ENCODE measurements around the gene RASA3.

RASA3 gene

DNA sequence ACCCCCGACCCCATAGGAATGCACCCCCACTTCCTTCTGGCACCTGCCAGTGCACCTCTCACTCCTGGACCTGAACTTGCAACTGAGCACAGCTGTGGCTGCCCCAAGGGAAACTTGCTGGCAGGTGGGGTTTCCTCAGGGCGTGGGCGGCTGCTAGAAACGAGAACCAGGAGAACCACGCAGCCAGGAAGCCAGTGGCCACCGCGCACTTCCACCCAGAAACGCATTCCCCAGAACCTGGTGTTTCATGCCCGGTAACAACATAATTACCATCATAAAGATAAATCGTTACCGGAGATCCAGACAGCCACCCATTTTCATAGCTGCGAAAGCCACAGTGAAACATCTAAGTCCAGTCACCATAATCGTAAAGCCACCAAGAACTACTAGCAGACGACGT, 83.4 kb downstream of the RASA3 start:
- DNase-seq: peak; percentile 71 to 76

- no peak for DNase-seq
These were observed 84.0 kb downstream of the RASA3 start for GRCh38 chr13:114048443-114048842.

DNA sequence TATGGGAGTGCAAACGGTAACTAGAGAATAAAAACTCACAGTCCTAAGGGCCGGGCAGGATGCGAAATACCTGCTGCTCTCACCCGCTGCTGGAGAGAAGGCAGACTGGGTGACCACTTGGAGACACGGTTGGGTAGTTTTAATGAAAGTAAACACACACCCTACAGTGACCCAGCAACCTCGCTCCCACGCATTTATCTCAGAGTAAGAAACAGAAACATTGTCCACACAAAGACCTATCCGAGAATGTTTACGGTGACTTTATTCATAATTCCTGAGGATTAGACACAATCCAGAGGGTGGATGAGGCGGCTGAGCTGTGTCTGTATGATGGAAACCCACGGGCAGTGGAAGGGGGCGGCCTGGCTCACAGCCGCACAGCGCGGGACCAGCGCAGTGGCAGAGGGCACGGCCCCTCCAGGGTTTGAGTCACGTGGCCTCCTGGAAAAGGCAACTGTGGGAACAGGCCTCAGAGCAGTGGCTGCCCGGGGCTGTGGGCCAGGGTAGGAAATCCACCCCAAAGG, 85.0 kb downstream of the RASA3 start:
- no peak for DNase-seq

GRCh38 chr13:114046431-114046975, 85.9 kb downstream of the RASA3 start:
- DNase-seq: no peak

- DNase-seq: no peak
These were observed 87.2 kb downstream of the RASA3 start for GRCh38 chr13:114045113-114045735.

GRCh38 chr13:114044486-114044885, 87.9 kb downstream of the RASA3 start:
- DNase-seq: no peak

DNA sequence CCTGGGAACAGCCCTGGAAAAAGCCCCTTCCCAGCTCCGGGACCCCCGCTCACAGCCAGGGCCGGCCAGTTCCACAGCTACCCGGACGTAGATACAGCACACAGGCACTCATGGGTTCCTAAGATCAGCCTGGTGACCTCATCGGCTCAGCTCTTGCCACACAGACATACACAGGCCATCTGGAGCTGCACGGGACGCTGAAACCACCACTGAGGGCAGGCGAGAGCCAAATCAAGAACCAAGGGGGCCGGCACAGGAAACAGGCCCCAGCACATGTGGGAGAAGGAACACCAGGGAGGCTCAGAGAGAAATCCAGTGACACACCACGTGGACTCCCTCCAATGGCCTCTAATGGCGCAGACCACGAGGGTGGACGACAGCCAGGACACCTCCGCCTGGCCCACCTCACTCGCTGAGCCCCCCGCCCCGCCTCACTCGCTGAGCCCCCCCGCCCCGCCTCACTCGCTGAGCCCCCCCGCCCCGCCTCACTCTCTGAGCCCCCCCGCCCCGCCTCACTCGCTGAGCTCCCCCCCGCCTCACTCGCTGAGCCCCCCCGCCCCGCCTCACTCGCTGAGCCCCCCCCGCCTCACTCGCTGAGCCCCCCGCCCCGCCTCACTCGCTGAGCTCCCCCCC, 88.9 kb downstream of the RASA3 start:
- DNase-seq: no peak

- DNase-seq: no peak
These were observed 90.2 kb downstream of the RASA3 start for GRCh38 chr13:114042066-114042815.

DNA sequence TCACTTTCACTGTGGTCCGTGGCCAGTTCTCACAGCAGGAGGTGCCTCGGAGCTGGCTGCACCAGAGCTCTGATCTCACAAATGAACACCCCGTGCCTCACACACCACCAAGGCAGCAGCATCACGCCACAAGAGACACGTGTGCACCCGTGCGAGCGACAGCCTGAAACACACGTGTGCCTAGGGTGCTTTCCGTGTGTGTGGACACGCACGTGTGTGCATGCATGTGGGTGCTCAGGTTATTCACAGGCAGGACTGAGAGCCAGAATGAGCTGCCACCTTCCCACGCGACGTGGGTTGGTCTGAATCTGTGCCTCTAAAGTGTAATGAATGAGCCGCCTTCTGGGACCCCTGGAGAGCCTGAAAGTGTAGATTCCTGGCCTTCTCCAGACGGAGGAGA, 90.9 kb downstream of the RASA3 start:
- no peak for DNase-seq

- DNase-seq: no peak
These were observed 92.8 kb downstream of the RASA3 start for GRCh38 chr13:114039471-114040141.

DNA sequence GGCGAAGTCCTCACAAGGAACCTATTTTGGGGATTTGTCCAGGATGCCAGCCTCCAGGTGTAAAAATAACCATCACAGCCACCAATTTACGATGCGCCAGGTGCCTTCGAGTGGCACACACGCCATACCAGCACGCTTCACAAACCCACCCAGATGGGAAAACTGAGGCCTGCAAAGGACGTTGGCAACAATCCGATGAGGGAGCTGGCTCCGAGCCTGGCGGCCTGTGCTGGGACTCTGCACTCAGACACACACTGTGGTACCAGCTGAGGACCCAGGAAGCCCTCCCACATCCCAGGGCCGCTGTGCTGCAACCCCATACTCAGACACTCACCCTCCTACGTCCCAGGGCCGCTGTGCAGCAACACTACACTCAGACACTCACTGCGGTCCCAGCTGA, 93.5 kb downstream of the RASA3 start:
- DNase-seq: no peak

GRCh38 chr13:114038211-114038613, 94.2 kb downstream of the RASA3 start:
- DNase-seq: no peak

DNA sequence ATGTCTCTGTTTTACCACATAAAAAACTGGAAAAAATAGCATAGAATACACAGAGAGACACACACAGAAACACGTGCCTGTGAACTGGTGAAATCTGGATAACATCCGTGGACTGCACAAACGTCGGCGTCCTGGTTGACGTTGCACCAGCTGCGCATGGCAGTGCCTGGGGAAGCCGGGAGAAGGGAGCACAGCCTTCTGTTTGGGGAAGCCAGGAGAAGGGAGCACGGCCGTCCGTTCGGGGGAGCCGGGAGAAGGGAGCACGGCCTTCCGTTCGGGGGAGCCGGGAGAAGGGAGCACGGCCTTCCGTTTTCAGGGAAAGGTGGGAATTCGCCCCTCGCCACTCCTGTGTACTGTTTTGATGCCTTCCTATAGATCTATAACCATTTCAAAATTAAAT, 94.7 kb downstream of the RASA3 start:
- no peak for DNase-seq

GRCh38 chr13:114035583-114036531, 96.6 kb downstream of the RASA3 start:
- DNase-seq: no peak

GRCh38 chr13:114035186-114035582, 97.2 kb downstream of the RASA3 start:
- DNase-seq: no peak

DNA sequence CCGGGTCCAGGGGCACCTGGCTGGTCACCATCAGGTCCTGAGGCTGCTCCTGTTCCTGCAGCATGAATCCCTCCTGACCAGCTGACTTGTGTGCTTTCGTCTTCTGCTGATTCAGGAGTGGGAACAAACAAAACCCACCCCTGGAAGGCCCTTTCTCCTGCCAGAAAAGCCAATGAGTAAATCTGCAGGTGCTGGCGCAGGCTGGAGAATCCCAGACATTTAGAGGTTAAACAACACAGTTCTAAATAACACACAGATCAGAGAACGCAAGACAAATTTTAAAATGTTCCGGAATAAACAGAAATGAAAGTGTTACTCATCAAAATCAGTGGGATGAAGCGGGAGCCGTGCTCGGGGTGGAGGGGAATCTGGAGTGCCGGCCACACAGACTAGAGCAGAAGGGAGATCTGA, 97.9 kb downstream of the RASA3 start:
- no peak for DNase-seq

GRCh38 chr13:114033541-114034315, 98.7 kb downstream of the RASA3 start:
- DNase-seq: no peak

- DNase-seq: no peak
These were observed 100.2 kb downstream of the RASA3 start for GRCh38 chr13:114032126-114032799.

GRCh38 chr13:114031631-114032030, 100.8 kb downstream of the RASA3 start:
- no peak for DNase-seq

Measured in stimulated activated CD4-positive, alpha-beta T cell treated with anti-CD3 and anti-CD28 coated beads, Interleukin-2, amount 100 ng/mL, for 24 hours (primary cell).